OCI-LY7 (cell line): ENCODE results near the gene BDH1. TPM values are rescaled to one million over a fixed set of nuclear protein-coding genes. Genes with fewer than 3 reads are reported as not detected.

Experiments used
- BruUV-seq: library from RNA; stranded (reverse); fragments of 400-500 nt; replicated peaks from 2 replicates; lab custom pipeline; 2021; lab: Mats Ljungman, UMichigan
- CTCF ChIA-PET: fragments of 300-600 bp; sonication (Branson Sonifier 250); formaldehyde crosslinking; loops from one replicate; lab custom pipeline; 2022; ENCODE audit warnings: antibody characterized with exemption; ENCODE audit not compliant: unreplicated experiment; lab: Charles Lee
- POLR2A ChIA-PET: fragments of 300-600 bp; sonication (Branson Sonifier 250); formaldehyde crosslinking; loops from one replicate; lab custom pipeline; 2022; ENCODE audit warnings: antibody characterized with exemption; lab: Charles Lee
- DNase-seq: peaks from one replicate; pipeline ENCODE4 v3.0.0-alpha.2; 2015; ENCODE audit warnings: low spot score
- H2AFZ ChIP-seq: fragments of 200-600 bp; sonication (generic), shearing (Covaris generic); 2 replicates; pipeline ENCODE4 v1.6.1; 2014; ENCODE audit warnings: mild to moderate bottlenecking, antibody characterized with exemption, low read length, moderate library complexity
- H3K27ac ChIP-seq: fragments of 200-600 bp; sonication (generic); 2 replicates; pipeline ENCODE4 v1.5.1; 2014; ENCODE audit warnings: mixed run types, low read depth, mild to moderate bottlenecking, moderate library complexity, low read length, inconsistent platforms; ENCODE audit not compliant: poor library complexity, severe bottlenecking
- H3K36me3 ChIP-seq: fragments of 200-600 bp; sonication (generic); 2 replicates; pipeline ENCODE4 v1.6.1; 2014; ENCODE audit warnings: mild to moderate bottlenecking, antibody characterized with exemption, low read length, moderate library complexity, mixed read lengths; ENCODE audit not compliant: insufficient read depth
- H3K4me1 ChIP-seq: fragments of 200-600 bp; sonication (generic); 2 replicates; pipeline ENCODE4 v1.5.1; 2014; ENCODE audit warnings: mild to moderate bottlenecking, low read length; ENCODE audit not compliant: insufficient read depth, poor library complexity, severe bottlenecking
- H3K4me2 ChIP-seq: fragments of 200-600 bp; sonication (generic); 2 replicates; pipeline ENCODE4 v1.6.1; 2014; ENCODE audit warnings: mild to moderate bottlenecking, low read length
- H3K4me3 ChIP-seq: fragments of 200-600 bp; sonication (generic); 2 replicates; pipeline ENCODE4 v1.5.1; 2014; ENCODE audit warnings: mild to moderate bottlenecking, low read depth, low read length; ENCODE audit not compliant: poor library complexity, severe bottlenecking
- H3K79me2 ChIP-seq: fragments of 200-600 bp; sonication (generic); 2 replicates; pipeline ENCODE4 v1.6.1; 2016; ENCODE audit warnings: low read depth, mild to moderate bottlenecking, low read length, moderate library complexity, mixed read lengths; ENCODE audit not compliant: insufficient read depth
- H3K9me2 ChIP-seq: fragments of 200-600 bp; sonication (generic); 2 replicates; pipeline ENCODE4 v1.6.1; 2016; ENCODE audit warnings: mild to moderate bottlenecking, low read length, mixed read lengths; ENCODE audit not compliant: insufficient read depth
- H3K9me3 ChIP-seq: fragments of 200-600 bp; sonication (generic); 2 replicates; pipeline ENCODE4 v1.6.1; 2014; ENCODE audit warnings: mild to moderate bottlenecking, mixed run types, low read length, mixed read lengths
- H4K20me1 ChIP-seq: fragments of 200-600 bp; sonication (generic); 2 replicates; pipeline ENCODE4 v1.6.1; 2014; ENCODE audit warnings: mild to moderate bottlenecking, antibody characterized with exemption, low read length, moderate library complexity, mixed read lengths; ENCODE audit not compliant: insufficient read depth
- CTCF ChIP-seq: fragments of 200-600 bp; sonication (generic); conservative IDR thresholded peaks from 2 replicates; pipeline ENCODE4 v1.5.1; 2014; ENCODE audit warnings: mild to moderate bottlenecking, antibody characterized with exemption, low read length, moderate library complexity, mixed read lengths
- EZH2phosphoT487 ChIP-seq: fragments of 200-600 bp; sonication (generic); IDR thresholded peaks from 2 replicates; pipeline ENCODE4 v1.6.1; 2018; ENCODE audit warnings: low read depth, borderline replicate concordance, mild to moderate bottlenecking, mixed run types, antibody characterized with exemption, low read length, moderate library complexity, mixed read lengths
- intact Hi-C: fragments of 100-400 bp; cut with micrococcal nuclease; formaldehyde crosslinking; loops from one replicate; pipeline ENCODE4 v1.10.0; 2022; ENCODE audit not compliant: unreplicated experiment
- total RNA-seq, 2 experiments: library from RNA; depleted of rRNA in 1 of 2; stranded (reverse); fragments of >200 nt in 1 of 2; shearing (Covaris generic) in 1 of 2; gene quantifications; 2 replicates each; pipeline ENCODE4 v1.2.3, GENCODE V29; 2014 to 2022

Gene BDH1
- total RNA-seq, 2 experiments from 2014 or later, result 14.1 to 14.5 TPM

DNA sequence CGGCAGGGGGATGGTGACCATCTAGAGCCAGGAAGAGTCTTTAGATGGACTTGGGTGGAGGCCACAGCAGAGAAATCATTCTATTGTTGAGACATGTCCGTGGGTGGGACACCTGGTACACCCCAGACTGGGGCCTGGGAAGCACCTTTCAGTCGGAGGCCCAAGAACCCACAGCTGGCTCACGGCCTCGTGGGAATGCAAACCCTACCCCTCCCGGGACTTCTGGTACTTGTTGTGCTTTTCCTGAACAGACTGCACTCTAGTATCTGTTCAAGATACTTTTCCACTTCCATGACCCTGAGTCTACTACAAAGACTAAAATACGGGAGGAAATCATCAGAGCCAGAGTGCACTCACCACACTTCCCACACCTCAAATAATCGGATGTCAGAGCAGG is 60.7 kb downstream of the BDH1 start:
- H3K4me3 ChIP-seq, result no peak overlapping the region
- H3K4me2 ChIP-seq, result no peak overlapping the region
- POLR2A ChIA-PET, result no interaction called here
- no peaks in the 10 kb centered on the region for H4K20me1 ChIP-seq
- no peaks in the 10 kb centered on the region for H3K9me2 ChIP-seq
- no peaks in the 10 kb centered on the region for H3K9me3 ChIP-seq
- no peak overlapping the region for H2AFZ ChIP-seq
- DNase-seq, result no peak
- H3K27ac ChIP-seq, result no peak overlapping the region
- H3K79me2 ChIP-seq, result no peaks in the 10 kb centered on the region
- H3K4me1 ChIP-seq, result no peaks in the 10 kb centered on the region
- intact Hi-C loops, result no loop called here
- H3K36me3 ChIP-seq, result no peaks in the 10 kb centered on the region
- CTCF ChIA-PET, result no interaction called here
- TF ChIP-seq CTCF (no peak), EZH2phosphoT487 (no peak)
- no TSS peak for BruUV-seq

- no peak overlapping the region for H2AFZ ChIP-seq
- no peak overlapping the region for H3K4me3 ChIP-seq
- H3K4me1 ChIP-seq, result no peaks in the 10 kb centered on the region
- no peaks in the 10 kb centered on the region for H4K20me1 ChIP-seq
- DNase-seq, result no peak
- no peaks in the 10 kb centered on the region for H3K79me2 ChIP-seq
- H3K36me3 ChIP-seq, result no peaks in the 10 kb centered on the region
- no peak overlapping the region for H3K4me2 ChIP-seq
- no peak for TF ChIP-seq CTCF
- TF ChIP-seq EZH2phosphoT487, result no peak
- BruUV-seq, result no TSS peak
- ChIA-PET CTCF (no interaction called here), POLR2A (interaction anchor here (0.6 kb wide), 1 partner anchor 179 kb away, joined by 3 read pairs; no protein-coding TSS in a partner anchor)
- intact Hi-C loops, result no loop called here
- H3K9me3 ChIP-seq, result no peaks in the 10 kb centered on the region
- H3K27ac ChIP-seq, result no peak overlapping the region
- no peaks in the 10 kb centered on the region for H3K9me2 ChIP-seq
Observed at GRCh38 chr3:197494366-197495058, 61.3 kb downstream of the BDH1 start.

DNA sequence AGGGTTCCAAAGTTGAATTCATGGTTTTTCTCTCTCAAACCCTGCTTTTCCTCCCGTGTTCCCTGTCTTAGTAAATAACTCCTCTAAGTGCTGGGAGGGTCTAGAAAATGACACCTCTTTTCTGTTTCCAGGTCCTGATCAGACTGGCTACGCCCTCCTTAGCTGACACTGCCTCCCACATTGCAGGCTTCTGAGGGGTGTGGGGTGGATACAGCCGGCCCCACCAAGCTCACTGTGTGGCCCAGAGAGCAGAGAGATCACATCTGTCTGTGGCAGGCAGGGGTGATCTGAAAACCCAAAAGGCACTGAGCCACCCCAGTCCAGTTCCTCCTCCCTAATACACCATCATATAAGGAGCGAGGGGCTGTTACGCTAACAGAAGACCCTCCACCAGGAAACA is 62.7 kb downstream of the BDH1 start:
- Histone ChIP-seq H3K9me2 (no peaks in the 10 kb centered on the region), H3K79me2 (no peaks in the 10 kb centered on the region), H3K4me1 (no peaks in the 10 kb centered on the region), H3K4me2 (no peak overlapping the region), H3K27ac (no peak overlapping the region), H4K20me1 (no peaks in the 10 kb centered on the region), H3K4me3 (no peak overlapping the region), H3K9me3 (no peaks in the 10 kb centered on the region), H3K36me3 (no peaks in the 10 kb centered on the region), H2AFZ (no peak overlapping the region)
- TF ChIP-seq CTCF (no peak), EZH2phosphoT487 (no peak)
- no peak for DNase-seq
- POLR2A ChIA-PET, result no interaction called here
- no TSS peak for BruUV-seq
- CTCF ChIA-PET, result no interaction called here
- intact Hi-C loops, result no loop called here
